Fibroblast of peridontal ligament (primary cell): ENCODE data around the gene B3GALNT2.
"Not testable (repeated sequence)": the region's sequence is repeated elsewhere in the genome, so short reads cannot be mapped to it uniquely, and the experiment has no call there.

Experiments
- DNase-seq: peaks from one replicate; pipeline ENCODE4 v3.0.0-alpha.2; 2010; ENCODE audit errors: extremely low read depth

B3GALNT2 gene

DNA sequence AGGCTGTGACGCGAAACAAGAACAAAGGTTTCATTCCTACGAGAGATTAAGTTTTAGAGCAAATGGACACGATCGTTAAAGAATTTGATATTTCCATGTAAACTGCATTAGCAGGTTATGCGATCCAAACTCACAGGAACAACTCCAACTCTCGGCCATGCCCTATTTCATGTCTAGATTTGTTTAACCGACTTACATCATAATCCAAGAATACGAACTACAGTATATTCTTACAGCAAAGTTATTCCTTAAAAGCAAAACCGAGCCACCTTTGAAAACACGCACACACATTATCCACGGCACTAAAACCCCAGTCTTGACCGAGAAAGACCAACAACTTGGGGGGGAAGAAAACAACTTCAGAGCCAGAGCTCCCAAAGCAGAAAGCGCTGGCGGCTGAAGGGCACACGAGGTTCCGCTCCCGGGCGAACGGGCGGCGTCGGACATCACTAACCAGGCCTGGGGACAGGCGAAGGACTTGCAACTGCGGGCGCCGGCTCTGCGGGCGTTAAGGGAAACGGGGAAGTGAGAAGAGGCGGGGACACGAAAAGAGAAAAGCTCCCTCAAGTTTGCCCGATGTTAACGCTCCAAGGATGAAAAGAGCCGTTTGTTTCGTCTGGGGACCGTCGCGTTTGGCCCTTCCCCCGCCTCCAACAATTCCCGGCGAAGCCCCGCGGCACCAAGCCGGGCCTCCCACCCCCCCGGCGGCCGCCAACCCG lies 690 bp downstream of the B3GALNT2 start:
- peak; percentile 65 for DNase-seq

DNA sequence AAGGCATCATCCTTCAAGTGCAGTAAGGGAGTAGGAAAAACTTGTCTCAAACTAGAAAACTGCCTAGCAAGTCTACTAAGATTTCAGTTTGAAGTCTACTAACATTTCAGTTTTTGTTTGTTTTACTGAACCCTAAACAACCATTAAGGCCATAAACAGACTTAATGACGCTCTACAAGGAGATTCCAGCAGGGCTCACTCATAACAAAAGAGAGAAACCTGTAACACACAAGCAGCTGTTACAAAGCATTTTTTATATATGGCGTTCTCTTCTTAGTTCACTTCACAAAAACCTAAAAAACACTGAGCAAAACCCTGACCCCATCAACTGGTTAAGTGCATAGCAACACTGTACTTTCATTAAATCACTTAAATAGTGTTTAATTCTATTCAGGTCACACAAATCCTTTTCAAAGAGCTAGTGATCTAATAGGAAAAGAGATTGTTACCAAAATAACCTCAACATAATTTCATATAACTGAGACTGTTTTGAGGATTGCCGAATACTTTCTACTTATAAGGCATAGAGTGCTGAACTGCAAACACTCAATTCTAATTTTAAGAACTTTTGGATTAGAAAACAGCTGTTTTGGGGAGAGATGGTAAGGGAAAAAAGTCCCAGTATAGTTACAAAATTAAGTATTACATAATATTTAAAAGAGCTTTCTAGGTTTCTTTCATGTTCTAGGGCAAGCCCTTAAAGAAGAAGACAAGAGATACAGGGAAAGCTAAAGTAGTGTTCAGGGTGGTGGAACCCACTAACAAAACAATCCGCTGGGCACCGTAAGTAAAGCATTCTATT lies 1.4 kb downstream of the B3GALNT2 start:
- peak; percentile 67 for DNase-seq

DNA sequence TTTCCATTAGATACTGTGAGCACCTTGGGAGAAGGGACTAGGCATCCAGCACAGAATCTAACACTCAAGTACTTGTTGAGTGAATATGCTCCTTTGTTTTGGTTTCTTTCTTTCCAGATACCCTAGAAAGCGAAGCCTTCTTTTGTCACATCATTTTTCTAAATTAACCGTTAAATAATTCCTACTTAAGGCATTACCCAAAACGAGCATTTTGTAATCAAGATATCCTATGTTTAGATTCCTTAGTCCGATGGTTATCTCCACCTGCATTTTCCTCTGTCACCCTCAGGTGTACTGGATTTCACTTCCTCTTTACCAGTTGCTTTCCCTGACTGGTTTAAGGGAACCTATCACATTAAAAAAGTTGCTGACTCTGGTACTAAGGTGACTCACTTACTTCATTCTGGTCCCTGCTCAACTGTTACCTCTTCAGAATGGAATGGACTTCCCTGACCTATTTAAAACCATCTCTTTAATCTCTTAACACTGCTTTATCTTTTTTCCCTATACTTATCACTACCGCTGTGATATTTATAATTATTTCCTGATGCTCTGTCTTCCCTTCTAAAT lies 3.2 kb downstream of the B3GALNT2 start:
- DNase-seq: peak; percentile 12

DNA sequence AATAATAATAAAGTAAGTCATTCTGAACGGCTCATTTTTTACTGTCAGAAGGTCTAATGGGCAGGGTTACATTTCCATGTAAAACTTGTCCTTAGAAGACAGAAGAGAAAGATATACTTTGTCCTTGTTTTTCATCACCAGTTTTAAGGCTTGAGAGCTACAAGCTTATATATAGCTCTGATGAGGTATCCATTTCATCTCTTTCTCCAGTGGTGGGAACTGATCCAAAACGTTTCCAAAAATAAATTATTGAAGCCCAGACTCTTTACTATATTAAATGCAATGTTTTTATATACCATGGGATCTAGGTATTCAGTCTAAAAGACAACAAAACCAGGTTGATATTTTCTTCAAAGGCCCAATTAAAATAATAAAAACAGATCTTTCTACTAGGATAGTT lies 8.7 kb downstream of the B3GALNT2 start:
- DNase-seq: peak; percentile 5

DNA sequence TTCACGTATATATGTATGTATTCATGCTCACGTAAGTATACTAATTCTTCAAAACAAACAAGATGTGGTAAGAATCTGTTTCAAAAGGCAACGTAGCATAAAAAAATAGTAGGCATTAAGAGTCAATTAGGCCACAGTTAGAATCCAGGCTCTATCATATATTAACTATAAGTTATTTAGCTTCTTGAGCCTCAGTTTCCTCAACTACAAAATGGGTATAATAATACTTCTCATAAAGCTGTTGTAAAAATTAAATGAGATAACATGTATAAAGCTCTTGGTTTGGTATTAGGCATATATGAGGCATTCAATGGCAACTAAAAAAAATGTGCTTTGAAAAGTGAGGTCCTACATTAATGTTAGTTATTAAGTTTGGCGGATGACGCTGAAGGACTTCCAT lies 9.2 kb downstream of the B3GALNT2 start:
- DNase-seq: no peak

DNA sequence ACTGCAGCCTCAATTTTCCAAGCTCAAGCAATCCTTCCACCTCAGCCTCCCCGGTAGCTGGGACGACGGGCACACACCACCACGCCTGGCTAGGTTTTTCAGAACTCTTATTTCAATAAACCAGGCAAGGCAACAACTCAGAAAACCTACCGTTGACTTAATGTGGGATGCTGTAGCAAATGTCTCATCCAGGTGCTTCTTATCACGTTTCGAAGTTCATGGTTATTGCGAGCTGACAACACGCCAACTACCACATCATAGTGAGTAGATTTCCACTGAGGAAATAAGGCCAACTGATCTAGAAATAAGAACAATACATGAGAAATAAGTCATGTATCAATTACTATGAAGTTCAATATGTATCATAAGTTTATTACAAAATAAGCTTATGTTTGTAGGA lies 9.7 kb downstream of the B3GALNT2 start:
- no peak for DNase-seq

DNA sequence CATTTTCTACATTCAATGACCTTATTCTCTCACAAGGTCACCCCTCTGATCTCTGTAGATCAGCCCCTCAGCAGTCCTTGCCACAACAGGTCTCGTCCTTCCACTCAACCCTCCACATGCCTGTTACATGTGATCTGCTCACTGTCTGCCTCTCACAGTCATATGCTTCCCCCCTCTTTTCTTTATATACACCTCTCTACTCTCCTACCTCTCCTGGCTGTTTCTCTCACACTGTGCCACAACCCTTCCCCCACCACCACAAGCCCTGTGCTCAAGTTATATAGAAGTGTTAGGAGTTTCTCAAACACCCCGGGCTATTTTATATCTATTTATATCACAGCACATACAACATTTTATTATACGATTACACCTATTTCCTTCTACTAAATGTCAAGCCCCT lies 12.6 kb downstream of the B3GALNT2 start:
- no peak for DNase-seq

DNA sequence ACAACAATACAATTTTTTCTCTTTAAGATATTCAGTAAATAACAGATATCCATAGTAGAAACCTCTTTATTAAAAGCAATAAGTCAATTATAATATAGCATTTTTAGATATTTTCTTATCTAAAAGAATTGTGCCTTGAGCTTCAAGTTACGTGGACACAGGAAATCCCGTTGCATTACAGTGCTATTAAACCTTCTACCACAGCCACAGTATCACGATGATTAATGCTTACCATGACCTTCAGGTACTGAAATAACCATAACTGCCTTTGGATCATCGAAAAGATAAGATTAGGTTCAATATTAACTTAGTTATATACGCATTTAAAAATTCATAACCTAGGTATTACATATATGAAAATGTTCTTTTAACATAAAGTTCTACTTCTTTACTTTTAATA lies 17.9 kb downstream of the B3GALNT2 start:
- DNase-seq: no peak

DNA sequence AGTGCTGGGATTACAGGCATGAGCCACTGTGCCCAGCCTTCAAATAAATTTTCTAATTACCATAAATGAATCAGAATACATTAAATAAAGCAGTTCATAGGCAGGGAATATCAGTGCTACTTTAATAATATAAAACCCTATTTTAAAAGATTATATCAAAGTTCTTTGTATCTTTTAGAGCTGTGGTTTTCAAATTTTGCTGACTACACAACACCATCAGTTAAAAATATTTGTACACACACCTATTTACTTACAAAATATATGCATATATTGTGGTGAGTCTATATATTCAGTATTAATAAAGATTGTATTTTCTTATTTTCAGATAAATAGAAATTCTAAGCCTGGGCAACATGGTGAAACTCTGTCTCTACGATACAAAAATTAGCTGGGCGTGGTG lies 18.7 kb downstream of the B3GALNT2 start:
- DNase-seq: no peak

DNA sequence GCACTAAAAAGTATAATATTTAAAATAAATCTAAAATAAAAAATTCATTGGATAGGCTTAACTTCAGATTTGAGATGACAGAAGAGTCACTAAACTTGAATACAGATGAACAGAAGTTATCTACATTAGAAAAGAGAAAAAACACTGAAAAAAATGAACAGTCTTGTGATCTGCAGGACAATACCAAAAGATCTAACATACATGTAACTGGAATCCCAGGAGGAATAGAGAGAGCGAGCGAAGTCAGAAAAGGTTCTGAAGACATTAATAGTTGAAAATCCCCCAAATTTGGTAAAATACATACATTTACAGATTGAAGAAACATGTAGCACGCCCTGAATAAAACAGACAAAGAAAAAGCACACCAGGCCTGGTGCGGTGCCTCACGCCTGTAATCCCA lies 21.2 kb downstream of the B3GALNT2 start:
- DNase-seq: no peak

DNA sequence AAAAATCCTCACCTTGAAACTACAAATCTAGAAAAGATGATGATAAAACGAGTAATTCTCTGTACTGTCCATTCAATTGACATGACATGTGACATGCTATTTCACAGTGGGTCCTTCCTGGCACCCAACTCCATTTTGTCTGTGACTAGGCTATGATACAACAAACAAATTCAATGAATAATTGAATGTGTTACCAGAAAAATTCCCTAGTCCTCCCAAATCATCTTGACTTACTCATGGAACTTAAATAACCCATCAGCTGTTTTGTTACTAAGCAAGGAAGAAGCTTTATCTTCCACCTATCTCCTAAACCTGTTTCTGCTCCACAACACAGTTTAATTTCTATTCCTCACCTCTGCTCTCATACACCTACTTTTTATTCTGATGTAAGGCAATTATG lies 30.4 kb downstream of the B3GALNT2 start:
- DNase-seq: no peak

DNA sequence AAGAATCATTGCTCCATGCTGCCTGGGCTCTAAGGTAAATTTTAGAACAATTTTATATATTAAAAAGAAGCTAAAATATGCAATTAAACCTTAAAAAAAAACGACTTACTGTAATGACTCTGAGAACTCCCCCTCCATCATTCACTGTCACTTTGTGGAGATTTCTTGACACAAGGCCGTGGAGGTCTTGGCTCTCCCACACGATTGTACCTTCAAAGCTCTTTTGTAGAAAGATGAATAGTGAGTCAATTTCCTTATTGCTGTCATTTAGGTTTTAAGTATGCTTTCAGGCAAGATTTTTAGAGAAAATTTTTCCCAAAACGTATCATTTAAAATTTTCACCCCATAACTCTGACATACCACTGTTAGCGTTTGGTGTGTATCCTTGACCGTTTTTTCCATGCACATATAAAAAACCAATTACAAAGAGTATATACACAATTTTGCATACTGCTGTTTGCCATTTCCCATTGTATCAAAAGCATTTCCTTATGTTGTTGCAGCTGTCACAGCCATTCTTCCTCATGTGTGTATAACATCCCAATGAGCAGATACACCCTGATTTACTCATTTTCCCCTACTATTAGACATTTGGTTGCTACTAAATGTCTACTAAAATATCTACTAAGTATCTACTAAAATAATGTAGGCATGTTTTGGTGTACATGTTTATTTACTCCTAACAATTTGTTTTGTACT lies 33.4 kb downstream of the B3GALNT2 start:
- DNase-seq: no peak

DNA sequence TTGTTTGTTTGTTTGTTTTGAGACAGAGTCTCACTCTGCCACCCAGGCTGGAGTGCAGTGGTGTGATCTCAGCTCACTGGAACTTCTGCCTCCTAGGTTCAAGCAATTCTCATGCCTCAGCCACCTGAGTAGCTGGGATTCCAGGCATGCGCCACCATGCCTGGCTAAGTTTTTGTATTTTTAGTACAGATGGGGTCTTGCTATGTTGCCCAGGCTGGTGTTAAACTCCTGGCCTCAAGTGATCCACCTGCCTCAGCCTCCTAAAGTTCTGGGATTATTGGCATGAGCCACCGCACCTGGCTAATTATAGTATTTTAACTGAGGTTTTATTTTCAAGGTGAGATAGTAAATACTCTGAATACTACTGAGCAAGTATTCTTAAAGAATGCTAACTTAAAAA lies 34.4 kb downstream of the B3GALNT2 start:
- not testable (repeated sequence) for DNase-seq

DNA sequence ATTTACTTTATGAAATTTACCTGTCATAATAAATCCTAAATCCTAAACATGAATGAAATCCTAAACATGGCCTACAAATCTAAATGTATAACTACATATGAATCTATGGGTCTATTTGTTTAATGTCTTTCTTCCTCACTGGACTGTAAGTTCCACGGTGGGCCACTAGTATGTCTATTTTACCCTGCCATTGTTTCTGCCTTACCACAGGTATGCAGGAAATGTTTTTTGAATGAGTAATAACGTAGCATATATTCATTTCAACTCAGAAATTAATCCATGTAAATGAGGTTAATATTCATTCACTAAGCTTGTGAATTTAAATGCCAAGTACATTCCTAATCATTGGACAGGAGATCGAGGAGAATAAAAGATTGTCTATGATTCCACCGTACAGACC lies 35.3 kb downstream of the B3GALNT2 start:
- peak; percentile 6 for DNase-seq

DNA sequence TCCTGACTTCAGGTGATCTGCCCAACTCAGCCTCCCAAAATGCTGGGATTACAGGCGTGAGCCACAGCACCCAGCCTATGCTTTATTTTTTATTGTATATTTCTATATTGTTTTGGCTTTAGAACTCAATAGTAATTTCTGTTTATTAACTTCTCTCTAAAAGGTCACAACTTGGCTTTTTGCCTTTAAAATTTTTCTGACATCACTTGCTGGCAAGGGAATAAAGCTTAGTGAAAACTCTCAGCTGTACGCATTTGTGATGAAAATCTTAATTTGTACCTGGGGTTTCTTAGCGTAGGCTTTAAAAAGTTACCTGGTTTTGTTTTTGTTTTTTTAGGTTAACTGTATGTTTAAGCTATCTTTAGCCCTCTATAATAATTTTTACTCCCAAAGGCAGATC lies 36.2 kb downstream of the B3GALNT2 start:
- no peak for DNase-seq

DNA sequence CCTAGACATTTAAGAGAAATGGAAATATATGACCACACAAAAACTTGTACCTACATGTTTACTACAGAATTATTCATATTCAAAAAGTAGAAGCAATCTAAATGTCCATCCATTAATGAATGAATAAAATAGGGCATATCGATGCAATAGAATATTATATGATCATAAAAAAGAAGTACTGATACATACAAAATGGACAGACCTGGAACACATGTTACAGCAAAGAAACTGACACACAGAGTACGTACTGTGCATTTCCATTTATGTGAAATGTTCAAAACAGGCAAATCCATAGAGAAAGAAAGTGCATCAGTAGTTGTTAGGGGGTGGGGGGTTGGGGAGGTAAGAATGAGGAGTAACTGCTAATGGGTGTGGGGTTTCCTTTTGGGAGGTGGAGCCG lies 39.2 kb downstream of the B3GALNT2 start:
- no peak for DNase-seq

DNA sequence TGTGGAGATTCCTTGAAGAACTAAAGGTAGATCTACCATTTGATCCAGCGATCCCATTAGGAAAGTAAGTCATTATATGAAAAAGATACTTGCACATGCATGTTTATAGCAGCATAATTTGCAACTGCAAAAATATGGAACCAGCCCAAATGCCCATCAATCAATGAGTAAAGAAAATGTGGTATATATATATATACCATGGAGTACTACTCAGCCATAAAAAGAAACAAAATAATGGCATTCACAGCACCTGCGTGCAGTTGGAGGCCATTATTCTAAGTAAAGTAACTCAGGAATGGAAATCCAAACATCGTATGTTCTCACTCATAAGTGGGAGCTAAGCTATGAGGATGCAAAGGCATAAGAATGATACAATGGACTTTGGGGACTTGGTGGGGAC lies 41.4 kb downstream of the B3GALNT2 start:
- not testable (repeated sequence) for DNase-seq

DNA sequence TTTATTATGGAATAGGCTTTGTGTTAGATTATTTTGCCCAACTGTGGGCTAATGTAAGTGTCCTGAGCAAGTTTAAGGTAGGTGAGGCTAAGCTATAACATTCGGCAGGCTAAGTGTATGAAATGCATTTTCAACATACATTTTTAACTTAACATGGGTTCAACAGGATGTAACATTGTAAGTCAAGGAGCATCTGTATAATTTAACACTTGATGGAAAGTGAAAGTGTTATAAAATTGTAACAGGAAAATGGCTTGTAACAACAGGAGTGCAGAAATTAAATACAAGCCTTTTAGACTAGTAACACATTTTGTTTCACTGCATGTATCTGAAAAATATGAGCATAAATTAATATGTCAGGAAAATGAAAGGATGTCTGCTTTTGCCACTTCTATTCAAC lies 42.3 kb downstream of the B3GALNT2 start:
- DNase-seq: no peak

DNA sequence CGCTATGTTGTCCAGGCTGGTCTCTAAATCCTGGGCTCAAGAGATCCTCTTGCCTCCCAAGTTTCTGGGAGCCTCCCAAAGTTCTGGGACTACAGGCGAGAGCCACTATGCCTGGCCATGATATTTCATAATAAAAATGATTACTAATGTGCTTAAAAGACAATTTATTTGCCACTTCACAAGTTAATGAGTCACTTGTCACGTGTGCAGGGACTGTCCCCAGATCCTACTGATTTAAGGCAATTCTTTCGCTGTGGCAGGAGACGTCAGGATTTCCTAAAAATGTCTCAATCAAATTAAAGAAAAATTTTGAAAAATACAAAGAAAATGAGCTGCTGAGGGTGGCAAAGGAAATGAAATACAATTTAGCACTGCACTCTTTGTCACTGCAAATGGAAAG lies 43.5 kb downstream of the B3GALNT2 start:
- DNase-seq: no peak

DNA sequence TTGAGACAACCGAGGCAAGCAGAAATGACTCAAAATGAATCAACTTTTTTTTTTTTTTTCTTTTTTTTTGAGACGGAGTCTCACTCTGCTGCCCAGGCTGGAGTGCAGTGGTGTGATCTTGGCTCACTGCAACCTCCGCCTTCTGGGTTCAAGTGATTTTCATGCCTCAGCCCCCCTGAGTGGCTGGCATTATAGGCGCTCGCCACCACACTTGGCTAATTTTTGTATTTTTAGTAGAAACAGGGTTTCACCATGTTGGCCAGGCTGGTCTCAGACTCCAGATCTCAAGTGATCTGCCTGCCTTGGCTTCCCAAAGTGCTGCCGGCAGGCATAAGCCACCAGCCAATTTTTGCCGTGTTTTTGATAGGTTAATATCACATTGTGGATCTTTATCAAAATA lies 46.4 kb downstream of the B3GALNT2 start:
- DNase-seq: not testable (repeated sequence)

DNA sequence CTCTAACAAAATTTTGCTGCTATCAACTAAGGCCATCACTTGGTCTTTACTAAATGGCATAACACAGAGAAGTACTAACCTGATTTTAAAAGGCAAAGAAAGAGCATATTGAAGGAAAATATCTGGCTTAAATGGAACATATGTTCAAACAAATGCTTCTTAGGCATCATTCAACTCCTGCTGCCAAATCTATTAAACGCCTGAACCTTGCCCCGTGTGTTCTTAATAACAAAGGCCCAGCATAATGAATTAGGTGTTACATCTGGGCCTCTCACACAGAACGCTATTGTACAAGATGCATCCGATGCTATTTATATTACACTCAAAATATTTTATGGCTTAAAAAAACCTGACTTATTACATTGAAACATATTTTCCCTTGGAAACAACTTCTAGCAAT lies 48.4 kb downstream of the B3GALNT2 start:
- no peak for DNase-seq

DNA sequence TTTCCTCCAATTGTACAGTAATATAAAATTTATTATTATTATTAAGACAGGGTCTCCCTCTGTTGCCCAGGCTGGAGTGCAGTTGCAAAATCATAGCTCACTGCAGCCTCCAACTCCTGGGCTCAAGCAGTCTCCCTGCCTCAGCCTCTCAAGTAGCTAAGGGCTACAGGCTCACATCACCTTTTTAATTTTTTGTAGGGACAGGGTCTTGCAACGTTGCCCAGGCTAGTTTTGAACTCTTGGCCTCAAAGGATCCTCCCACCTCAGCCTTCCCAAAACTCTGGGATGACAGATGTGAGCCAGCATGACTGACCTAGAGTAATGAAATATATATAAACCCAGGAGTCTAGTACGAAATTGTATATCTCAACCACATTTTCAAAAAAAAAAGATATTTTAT lies 49.2 kb downstream of the B3GALNT2 start:
- DNase-seq: no peak

DNA sequence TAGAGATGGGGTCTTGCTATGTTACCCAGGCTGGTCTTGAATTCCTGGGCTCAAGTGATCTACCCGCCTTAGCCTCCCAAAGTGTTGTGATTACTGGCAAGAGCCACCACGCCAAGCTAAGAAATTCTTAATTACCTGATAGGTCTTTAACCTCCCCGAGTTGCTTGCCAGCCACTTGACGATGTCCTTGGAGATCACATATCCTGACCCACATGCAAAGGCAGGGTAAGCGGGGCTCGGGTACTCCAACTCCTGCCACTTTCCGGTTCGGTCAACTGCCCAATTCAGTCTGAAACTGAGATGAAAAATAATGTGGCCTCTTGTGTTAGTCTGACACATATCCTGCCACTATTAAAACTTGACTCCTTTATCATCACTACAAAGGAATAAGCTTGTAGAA lies 50.2 kb downstream of the B3GALNT2 start:
- no peak for DNase-seq
